GM18861 (cell line): ENCODE measurements around the gene MT3.
"Not testable (repeated sequence)": the region's sequence is repeated elsewhere in the genome, so short reads cannot be mapped to it uniquely, and the experiment has no call there.

ENCODE experiments used
- ATAC-seq: cut with Tn5 transposase; IDR thresholded peaks from one replicate; pipeline ENCODE4 v1.9.1; 2021; ENCODE audit not compliant: unreplicated experiment

Gene MT3

GRCh38 chr16:56608876-56609462, 19.6 kb downstream of the MT3 start:
- ATAC-seq, result no peak

- peak; percentile 38 for ATAC-seq
Observed at GRCh38 chr16:56609463-56609921, 20.2 kb downstream of the MT3 start.

- ATAC-seq, result no peak
Observed at GRCh38 chr16:56610017-56610608, 20.8 kb downstream of the MT3 start.

GRCh38 chr16:56610609-56611111, 21.3 kb downstream of the MT3 start:
- no peak for ATAC-seq

GRCh38 chr16:56611281-56611833, 22.0 kb downstream of the MT3 start:
- no peak for ATAC-seq

- no peak for ATAC-seq
Observed at GRCh38 chr16:56613706-56614105, 24.4 kb downstream of the MT3 start.

- ATAC-seq, result no peak
Observed at GRCh38 chr16:56614549-56614991, 25.2 kb downstream of the MT3 start.

- no peak for ATAC-seq
Observed at GRCh38 chr16:56615353-56615752, 26.0 kb downstream of the MT3 start.

GRCh38 chr16:56616608-56617211, 27.4 kb downstream of the MT3 start:
- ATAC-seq, result no peak

- no peak for ATAC-seq
Observed at GRCh38 chr16:56617212-56618085, 28.1 kb downstream of the MT3 start.

- ATAC-seq, result no peak
Observed at GRCh38 chr16:56618138-56618537, 28.8 kb downstream of the MT3 start.

- no peak for ATAC-seq
Observed at GRCh38 chr16:56620339-56620897, 31.1 kb downstream of the MT3 start.

- ATAC-seq, result not testable (repeated sequence)
Observed at GRCh38 chr16:56621665-56622445, 32.5 kb downstream of the MT3 start.

GRCh38 chr16:56623184-56623583, 33.9 kb downstream of the MT3 start:
- ATAC-seq, result not testable (repeated sequence)

GRCh38 chr16:56623637-56624036, 34.3 kb downstream of the MT3 start:
- no peak for ATAC-seq

- ATAC-seq, result no peak
Observed at GRCh38 chr16:56625140-56625942, 36.0 kb downstream of the MT3 start, which contains the start of gene MT1E. Gene MT1E (plus strand): TSS chr16:56625781. CDS start chr16:56625852, 71 bp downstream.

- ATAC-seq, result no peak
Observed at GRCh38 chr16:56625943-56626654, 36.8 kb downstream of the MT3 start.

- no peak for ATAC-seq
Observed at GRCh38 chr16:56626685-56627084, 37.4 kb downstream of the MT3 start.
